ENCODE data around the gene SERPINB11. TPM values are rescaled to one million over a fixed set of nuclear protein-coding genes. Genes with fewer than 3 reads are reported as not detected.

SERPINB11 gene
- total RNA-seq, 1 experiment from 2014 or later = not detected

DNA sequence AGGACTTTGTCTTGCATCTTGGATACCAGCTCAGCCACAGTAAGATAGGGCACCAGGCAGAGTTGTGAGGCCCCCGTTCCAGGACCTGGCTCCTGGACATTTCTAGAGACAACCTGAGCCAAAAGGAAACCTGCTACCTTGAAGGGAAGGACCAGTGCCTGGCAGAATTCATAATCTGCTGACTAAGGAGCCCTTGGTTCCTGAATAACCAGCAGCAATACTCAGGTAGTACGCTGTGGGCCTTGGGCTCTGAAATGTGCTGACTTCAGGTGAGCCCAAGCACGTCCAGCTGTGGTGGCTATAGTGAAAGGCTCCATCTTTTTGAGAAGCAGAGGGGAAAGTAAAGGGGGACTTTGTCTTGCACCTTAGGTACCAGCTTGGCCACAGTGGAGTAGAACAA is 28.5 kb downstream of the SERPINB11 start:
- Mint-ChIP-seq H3K27me3 (ENCODE audit: low read depth) (no peaks in the 10 kb centered on the region; the same call in 1 of the 2 replicates), H3K27ac (no peak overlapping the region), H3K36me3 (no peaks in the 10 kb centered on the region), H3K4me3 (no peak overlapping the region), H3K9me3 (no peaks in the 10 kb centered on the region), H3K4me1 (peaks cover under 1% of the 10 kb centered on the region; the same call in 1 of the 2 replicates)
- TF ChIP-seq, protein P1, sequence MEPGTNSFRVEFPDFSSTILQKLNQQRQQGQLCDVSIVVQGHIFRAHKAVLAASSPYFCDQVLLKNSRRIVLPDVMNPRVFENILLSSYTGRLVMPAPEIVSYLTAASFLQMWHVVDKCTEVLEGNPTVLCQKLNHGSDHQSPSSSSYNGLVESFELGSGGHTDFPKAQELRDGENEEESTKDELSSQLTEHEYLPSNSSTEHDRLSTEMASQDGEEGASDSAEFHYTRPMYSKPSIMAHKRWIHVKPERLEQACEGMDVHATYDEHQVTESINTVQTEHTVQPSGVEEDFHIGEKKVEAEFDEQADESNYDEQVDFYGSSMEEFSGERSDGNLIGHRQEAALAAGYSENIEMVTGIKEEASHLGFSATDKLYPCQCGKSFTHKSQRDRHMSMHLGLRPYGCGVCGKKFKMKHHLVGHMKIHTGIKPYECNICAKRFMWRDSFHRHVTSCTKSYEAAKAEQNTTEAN (CRISPR knock-in tag; IDR thresholded peaks at IDR 0.05) = no peak
- TF ChIP-seq SP1 (CRISPR knock-in tag; conservative IDR thresholded peaks at IDR 0.05) (no peak), ZNF671 (CRISPR knock-in tag; IDR thresholded peaks at IDR 0.05) (no peak), OVOL2 (CRISPR knock-in tag; IDR thresholded peaks at IDR 0.05; ENCODE audit: borderline replicate concordance) (no peak), GABPB1 (CRISPR knock-in tag; IDR thresholded peaks at IDR 0.05) (no peak), TEAD4 (CRISPR knock-in tag; IDR thresholded peaks at IDR 0.05) (no peak), ZNF121 (CRISPR knock-in tag; IDR thresholded peaks at IDR 0.05) (no peak), RORB (CRISPR knock-in tag; IDR thresholded peaks at IDR 0.05) (no peak), FOXK1 (CRISPR knock-in tag; IDR thresholded peaks at IDR 0.05) (no peak), ZNF219 (CRISPR knock-in tag; IDR thresholded peaks at IDR 0.05; ENCODE audit: borderline replicate concordance) (no peak)
- TF ChIP-seq, protein P2, sequence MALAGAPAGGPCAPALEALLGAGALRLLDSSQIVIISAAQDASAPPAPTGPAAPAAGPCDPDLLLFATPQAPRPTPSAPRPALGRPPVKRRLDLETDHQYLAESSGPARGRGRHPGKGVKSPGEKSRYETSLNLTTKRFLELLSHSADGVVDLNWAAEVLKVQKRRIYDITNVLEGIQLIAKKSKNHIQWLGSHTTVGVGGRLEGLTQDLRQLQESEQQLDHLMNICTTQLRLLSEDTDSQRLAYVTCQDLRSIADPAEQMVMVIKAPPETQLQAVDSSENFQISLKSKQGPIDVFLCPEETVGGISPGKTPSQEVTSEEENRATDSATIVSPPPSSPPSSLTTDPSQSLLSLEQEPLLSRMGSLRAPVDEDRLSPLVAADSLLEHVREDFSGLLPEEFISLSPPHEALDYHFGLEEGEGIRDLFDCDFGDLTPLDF (CRISPR knock-in tag; IDR thresholded peaks at IDR 0.05) = no peak
- ChIA-PET CTCF (no interaction called here), POLR2A (no interaction called here)
- DNase-seq (ENCODE audit: low spot score) (no peak), ATAC-seq (no peak)

DNA sequence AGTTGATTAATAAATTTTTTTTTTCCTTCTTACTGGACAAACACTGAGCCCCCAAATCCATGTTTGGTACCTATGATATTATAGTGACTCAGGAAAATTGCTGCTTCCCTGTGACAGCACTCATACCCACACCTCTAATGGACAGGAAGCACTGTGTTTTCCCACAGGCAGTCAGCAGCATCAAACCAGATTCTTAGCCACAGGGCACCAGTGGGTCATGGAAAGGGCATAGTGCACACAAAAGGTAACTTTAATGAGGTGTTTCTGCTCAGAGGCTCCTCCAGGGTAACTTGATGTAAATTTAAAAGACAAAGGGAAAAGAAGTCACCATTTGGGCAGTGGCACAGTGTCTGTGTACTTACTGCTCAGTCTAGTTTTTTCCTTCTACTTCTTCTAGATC is 34.1 kb downstream of the SERPINB11 start:
- Mint-ChIP-seq H3K4me1 (0 out of 2 replicates have a peak, but pooled peaks cover 3% of the 10 kb centered on the region), H3K27ac (no peak overlapping the region), H3K27me3 (ENCODE audit: low read depth) (no peaks in the 10 kb centered on the region; the same call in 1 of the 2 replicates), H3K4me3 (no peak overlapping the region), H3K36me3 (no peaks in the 10 kb centered on the region), H3K9me3 (no peaks in the 10 kb centered on the region)
- POLR2A ChIA-PET = no interaction called here
- CTCF ChIA-PET = interaction anchor here (0.6 kb wide), 1 partner anchor 59 kb away, joined by 3 read pairs; no protein-coding TSS in a partner anchor
- TF ChIP-seq JUN (CRISPR knock-in tag; IDR thresholded peaks at IDR 0.05) (no peak), NR2C2 (CRISPR knock-in tag; IDR thresholded peaks at IDR 0.05) (no peak), ZNF416 (CRISPR knock-in tag; IDR thresholded peaks at IDR 0.05) (no peak)
- TF ChIP-seq, protein P3, sequence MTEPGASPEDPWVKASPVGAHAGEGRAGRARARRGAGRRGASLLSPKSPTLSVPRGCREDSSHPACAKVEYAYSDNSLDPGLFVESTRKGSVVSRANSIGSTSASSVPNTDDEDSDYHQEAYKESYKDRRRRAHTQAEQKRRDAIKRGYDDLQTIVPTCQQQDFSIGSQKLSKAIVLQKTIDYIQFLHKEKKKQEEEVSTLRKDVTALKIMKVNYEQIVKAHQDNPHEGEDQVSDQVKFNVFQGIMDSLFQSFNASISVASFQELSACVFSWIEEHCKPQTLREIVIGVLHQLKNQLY (CRISPR knock-in tag; IDR thresholded peaks at IDR 0.05) = no peak
- no peak for DNase-seq (ENCODE audit: low spot score)
- ATAC-seq = no peak

DNA sequence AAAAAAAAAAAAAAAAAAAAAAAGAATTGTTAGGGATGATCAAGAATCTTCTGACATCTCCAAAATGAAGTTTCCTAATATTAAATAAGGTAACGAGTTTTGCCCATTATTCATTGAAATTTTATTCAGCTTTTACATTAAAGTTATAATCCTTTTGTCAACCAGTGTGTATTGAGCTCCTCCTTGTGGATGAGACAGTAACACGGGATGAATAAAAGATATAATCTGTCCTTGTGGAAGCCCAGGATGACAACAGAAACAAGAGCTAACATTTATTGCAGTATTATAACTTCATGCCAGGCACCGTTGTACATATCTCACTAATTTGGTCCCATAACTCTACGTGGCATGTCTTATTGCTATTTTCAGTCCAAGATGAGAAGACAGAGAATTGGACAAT is 39.0 kb downstream of the SERPINB11 start:
- Mint-ChIP-seq H3K36me3 (no peaks in the 10 kb centered on the region), H3K4me3 (no peak overlapping the region), H3K27ac (no peak overlapping the region), H3K4me1 (0 out of 2 replicates have a peak, but pooled peaks cover 2% of the 10 kb centered on the region), H3K27me3 (ENCODE audit: low read depth) (no peaks in the 10 kb centered on the region), H3K9me3 (no peaks in the 10 kb centered on the region)
- no peak for ATAC-seq
- DNase-seq (ENCODE audit: low spot score) = no peak
- CTCF ChIA-PET = interaction anchor here (0.7 to 4.0 kb wide), 23 partner anchors 9 to 792 kb away, joined by 3 to 52 read pairs (median 4); partner anchors contain the start of gene SERPINB12
- POLR2A ChIA-PET = no interaction called here
- TF ChIP-seq, protein P4, sequence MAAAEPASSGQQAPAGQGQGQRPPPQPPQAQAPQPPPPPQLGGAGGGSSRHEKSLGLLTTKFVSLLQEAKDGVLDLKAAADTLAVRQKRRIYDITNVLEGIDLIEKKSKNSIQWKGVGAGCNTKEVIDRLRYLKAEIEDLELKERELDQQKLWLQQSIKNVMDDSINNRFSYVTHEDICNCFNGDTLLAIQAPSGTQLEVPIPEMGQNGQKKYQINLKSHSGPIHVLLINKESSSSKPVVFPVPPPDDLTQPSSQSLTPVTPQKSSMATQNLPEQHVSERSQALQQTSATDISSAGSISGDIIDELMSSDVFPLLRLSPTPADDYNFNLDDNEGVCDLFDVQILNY (CRISPR knock-in tag; IDR thresholded peaks at IDR 0.05) = no peak
- TF ChIP-seq, protein P5, sequence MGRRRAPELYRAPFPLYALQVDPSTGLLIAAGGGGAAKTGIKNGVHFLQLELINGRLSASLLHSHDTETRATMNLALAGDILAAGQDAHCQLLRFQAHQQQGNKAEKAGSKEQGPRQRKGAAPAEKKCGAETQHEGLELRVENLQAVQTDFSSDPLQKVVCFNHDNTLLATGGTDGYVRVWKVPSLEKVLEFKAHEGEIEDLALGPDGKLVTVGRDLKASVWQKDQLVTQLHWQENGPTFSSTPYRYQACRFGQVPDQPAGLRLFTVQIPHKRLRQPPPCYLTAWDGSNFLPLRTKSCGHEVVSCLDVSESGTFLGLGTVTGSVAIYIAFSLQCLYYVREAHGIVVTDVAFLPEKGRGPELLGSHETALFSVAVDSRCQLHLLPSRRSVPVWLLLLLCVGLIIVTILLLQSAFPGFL (CRISPR knock-in tag; IDR thresholded peaks at IDR 0.05; ENCODE audit: borderline replicate concordance) = no peak
- TF ChIP-seq SMAD4 (CRISPR knock-in tag; IDR thresholded peaks at IDR 0.05) (no peak), TP53 (CRISPR knock-in tag; IDR thresholded peaks at IDR 0.05) (no peak), NR3C1 (CRISPR knock-in tag; conservative IDR thresholded peaks at IDR 0.05; ENCODE audit: low read depth) (no peak), MYBL2 (CRISPR knock-in tag; IDR thresholded peaks at IDR 0.05) (no peak)
- TF ChIP-seq, protein P6, sequence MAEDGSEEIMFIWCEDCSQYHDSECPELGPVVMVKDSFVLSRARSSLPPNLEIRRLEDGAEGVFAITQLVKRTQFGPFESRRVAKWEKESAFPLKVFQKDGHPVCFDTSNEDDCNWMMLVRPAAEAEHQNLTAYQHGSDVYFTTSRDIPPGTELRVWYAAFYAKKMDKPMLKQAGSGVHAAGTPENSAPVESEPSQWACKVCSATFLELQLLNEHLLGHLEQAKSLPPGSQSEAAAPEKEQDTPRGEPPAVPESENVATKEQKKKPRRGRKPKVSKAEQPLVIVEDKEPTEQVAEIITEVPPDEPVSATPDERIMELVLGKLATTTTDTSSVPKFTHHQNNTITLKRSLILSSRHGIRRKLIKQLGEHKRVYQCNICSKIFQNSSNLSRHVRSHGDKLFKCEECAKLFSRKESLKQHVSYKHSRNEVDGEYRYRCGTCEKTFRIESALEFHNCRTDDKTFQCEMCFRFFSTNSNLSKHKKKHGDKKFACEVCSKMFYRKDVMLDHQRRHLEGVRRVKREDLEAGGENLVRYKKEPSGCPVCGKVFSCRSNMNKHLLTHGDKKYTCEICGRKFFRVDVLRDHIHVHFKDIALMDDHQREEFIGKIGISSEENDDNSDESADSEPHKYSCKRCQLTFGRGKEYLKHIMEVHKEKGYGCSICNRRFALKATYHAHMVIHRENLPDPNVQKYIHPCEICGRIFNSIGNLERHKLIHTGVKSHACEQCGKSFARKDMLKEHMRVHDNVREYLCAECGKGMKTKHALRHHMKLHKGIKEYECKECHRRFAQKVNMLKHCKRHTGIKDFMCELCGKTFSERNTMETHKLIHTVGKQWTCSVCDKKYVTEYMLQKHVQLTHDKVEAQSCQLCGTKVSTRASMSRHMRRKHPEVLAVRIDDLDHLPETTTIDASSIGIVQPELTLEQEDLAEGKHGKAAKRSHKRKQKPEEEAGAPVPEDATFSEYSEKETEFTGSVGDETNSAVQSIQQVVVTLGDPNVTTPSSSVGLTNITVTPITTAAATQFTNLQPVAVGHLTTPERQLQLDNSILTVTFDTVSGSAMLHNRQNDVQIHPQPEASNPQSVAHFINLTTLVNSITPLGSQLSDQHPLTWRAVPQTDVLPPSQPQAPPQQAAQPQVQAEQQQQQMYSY (CRISPR knock-in tag; IDR thresholded peaks at IDR 0.05) = no peak
- TF ChIP-seq, protein P7, sequence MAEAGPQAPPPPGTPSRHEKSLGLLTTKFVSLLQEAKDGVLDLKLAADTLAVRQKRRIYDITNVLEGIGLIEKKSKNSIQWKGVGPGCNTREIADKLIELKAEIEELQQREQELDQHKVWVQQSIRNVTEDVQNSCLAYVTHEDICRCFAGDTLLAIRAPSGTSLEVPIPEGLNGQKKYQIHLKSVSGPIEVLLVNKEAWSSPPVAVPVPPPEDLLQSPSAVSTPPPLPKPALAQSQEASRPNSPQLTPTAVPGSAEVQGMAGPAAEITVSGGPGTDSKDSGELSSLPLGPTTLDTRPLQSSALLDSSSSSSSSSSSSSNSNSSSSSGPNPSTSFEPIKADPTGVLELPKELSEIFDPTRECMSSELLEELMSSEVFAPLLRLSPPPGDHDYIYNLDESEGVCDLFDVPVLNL (CRISPR knock-in tag; IDR thresholded peaks at IDR 0.05; ENCODE audit: borderline replicate concordance, low read depth) = no peak
- TF ChIP-seq, protein P8, sequence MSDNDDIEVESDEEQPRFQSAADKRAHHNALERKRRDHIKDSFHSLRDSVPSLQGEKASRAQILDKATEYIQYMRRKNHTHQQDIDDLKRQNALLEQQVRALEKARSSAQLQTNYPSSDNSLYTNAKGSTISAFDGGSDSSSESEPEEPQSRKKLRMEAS (CRISPR knock-in tag; IDR thresholded peaks at IDR 0.05) = no peak

All from WTC11 (cell line).